NCI-H526 treated with DMSO at 0.1 percent for 48 hours (cell line): ENCODE measurements around the gene CNTN5.

Source experiments
- DNase-seq: peaks from one replicate; lab custom pipeline; 2025; lab: John Stamatoyannopoulos, UW

Gene CNTN5

DNA sequence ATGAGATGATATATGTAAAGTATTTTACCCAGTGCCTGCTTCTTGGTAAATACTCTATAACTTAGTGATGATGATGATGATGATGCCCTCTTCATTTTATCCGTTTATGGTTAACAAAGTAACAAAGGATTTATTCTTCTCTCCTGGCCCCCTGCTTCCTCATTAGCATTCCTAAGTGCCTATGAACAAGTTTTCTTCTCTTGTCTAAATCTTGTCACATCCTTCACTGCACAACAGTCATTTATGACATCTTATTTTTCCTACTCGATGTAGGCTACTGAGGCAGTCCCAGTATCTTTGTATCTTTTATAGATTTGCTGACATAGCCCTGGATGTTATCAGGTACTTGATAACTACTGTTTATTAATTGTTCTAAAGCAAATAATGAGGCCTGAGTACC is 911.9 kb downstream of the CNTN5 start:
- DNase-seq: no peak

DNA sequence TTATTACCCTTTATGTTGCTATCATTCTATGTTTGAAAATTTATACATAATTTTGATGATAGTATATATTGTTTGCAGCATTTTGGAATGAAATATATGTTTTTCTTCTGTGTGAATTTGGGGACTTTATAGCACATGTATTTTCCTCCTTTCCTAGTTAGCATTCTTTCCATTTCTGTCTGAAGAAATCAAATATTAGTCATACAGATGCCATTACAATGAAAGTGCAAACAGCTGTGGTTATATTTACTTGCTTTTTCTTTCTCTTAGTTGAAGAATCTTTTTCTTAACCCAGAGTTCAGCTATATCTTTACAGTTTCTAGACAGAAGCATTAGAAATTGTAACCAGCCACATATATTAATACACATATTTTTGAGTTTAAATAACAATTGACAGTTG is 913.3 kb downstream of the CNTN5 start:
- DNase-seq: no peak

DNA sequence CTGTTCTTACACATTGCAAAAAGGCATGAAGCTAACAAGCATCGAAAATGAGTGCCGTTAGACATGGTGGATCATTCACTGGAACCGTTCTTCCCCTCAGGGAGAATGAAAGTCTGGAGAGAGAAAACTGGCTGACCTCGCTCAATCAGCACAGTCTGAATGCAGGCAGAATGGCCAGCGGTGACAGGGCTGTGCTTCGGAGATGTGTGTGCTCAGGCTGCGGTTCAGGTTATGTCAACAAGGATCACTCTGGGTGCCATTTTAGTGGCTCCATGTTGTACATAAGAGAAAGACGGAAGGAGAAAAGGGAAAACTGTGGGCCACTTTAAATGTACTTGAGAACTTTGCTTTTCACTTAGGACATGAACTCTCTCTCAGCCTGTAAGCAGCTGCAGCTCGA is 916.6 kb downstream of the CNTN5 start:
- DNase-seq: no peak

DNA sequence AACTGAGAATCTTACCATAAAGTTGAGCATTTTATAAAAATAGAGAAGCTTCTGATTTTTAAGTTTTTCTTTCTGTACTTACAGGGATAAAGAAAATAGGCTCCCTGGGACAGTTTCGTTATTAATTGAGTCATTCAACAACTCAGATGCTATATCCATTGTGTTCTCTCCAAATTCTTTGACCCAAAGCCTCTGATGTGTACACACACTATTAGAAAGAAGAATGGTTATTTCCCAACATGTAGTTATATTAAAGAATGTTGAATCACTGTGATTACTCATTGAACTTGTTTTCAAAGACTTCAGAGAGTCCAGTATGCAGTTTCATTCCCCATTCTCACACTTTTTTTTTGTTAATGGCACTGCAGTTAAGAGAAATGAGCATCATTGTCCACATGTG is 932.1 kb downstream of the CNTN5 start:
- no peak for DNase-seq

DNA sequence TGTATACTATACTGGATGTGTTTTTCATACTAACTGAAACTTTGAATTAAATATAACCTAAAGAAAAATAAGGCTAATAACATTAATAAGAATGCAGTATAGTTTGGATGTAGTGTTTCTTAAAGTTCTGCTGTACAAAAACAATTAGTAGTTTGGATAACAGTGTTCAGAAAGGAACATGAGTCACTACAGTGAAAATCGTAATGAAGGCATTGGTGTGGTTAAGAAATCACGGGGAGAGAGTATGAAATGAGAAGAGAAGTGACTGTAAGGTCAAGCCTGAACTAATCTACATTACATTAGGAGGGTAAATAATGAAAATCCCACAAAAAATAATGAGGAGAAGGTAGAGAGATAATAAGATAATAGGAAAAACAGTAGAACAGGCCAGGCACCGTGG is 939.8 kb downstream of the CNTN5 start:
- no peak for DNase-seq

DNA sequence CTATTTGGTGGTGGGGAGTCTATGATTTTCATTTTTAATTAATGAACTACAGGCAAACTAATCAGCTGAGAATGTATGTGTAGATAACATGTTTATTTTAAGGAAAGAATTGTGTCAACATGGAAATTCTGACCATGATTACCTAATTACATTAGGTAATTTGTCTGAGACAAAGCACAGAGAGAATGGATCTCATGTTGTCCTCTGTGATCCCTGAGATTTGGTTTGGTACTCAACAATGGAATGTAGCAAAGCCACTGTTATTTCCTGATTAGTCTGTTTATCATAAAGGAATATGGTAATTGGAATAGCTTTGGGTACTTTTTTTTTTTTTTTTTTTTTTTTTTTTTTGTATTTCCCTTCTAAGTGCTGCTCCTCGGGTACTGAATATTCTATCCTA is 947.6 kb downstream of the CNTN5 start:
- DNase-seq: no peak

DNA sequence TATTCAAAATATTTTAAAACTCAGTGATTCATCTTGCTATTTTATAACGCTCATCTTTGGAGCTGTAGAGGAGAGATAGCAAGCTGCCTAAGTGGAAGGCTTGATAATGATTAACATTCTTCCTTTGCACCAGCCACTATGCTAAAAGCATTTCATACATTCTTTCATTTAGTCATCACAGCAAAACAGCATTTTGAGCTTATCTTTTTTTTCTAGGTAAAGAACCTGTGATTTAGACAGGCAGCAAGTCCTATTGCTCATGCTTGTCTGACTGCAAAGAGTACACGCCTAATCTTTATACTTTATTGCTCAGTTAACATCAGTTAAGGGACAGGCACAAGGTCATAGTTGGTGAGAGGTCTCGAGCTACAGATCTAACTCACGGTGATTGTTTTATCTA is 953.2 kb downstream of the CNTN5 start:
- DNase-seq: no peak

DNA sequence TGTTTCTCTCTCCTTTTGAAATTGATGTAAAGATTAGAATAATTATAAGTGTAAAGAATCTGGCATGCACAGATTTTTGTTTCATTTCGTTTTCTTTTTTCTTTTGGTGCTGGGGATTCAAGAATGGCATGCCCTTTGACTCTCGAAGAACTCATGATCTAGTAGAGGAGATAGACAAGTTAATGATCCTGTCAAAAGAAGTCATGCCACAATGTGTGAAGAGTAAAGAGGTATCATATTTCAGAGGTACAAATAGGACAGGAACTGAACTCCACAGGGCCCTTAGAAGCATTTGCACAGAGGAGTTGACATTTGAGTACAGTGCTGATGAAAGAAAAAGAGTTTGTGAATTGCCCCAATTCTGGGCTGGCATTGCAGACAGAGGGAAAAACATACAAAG is 958.3 kb downstream of the CNTN5 start:
- DNase-seq: no peak

DNA sequence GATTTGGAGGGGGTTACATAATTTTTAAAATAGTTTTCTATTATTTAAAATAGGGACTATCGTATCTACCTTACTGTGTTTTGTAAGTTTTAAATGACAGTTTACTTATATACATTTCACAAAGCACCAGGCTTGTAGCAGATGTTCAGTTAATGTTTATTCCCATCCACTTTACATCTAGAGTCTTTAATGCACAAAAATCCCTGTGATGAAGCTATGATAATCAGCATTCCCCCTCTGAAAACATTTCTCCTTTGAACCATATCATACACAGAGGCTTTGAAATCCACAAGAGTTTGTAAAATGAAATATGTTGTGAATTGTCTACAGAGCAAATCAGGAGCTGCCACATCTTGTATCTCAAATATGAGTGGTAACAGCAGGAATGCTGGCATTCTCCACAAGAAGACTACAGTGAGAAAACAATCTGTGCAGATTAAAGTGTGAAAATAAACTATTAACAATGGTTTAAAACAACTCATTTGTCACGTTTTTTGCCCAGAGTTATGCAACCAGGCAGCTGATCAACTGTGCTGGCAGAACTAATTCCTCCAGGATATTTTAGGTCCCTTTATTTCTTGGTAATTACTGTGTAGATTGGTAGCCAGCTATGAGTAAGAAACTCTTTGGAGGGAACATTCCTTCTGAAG is 967.2 kb downstream of the CNTN5 start:
- DNase-seq: no peak

DNA sequence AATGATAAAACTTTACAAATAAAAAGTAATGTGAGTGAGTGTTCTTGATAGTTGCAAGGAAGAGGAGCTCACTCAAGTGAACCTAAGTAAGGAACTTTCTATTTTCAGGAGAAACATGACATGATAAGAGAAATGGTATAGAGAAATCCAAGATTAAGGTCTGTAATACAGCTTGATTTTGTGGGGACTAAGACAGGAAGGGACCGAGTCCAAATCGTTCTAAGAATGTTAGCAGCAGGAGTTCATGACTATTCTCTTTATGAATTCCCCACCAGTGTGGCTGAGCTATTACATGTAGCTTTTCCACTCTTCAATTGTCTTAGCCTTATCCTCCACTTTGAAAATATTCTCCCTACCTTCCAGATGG is 967.7 kb downstream of the CNTN5 start:
- no peak for DNase-seq

DNA sequence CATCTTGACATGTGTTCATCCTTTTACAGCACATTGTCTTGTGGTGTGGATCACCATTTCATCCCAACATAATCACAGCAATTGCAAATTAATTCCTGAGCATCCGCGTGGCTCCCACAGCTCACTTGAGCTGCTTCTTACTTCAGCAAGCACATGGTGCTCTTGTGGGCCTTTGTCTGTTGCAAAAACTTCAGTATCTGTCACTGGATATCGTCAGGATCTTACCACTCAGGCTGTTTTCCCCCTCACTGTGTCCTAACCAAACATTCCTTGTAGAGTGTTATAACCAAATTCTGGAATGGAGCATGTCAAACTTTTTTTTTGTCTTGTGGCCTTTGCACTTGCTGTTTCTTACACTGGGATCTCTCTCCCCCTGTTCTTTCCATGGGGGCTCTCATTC is 983.2 kb downstream of the CNTN5 start:
- no peak for DNase-seq

DNA sequence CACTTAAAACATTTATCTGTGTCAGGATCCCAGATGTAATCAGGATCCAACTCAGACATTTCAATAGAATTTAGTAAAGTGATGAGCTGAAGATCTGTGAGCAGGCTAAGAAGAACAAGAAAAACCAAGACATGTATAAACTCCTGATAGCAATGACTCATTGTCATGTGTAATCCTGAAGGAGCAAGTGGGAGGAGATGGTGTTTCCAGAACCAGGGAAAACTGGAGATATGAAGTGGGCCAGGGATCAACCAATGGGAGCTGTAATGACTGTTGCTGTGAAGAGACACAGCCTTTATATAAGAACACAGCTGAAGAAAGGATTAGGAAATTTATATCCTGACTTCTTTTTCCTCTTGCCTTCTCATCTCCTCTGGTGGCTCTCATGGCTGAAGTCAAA is 983.8 kb downstream of the CNTN5 start:
- no peak for DNase-seq

DNA sequence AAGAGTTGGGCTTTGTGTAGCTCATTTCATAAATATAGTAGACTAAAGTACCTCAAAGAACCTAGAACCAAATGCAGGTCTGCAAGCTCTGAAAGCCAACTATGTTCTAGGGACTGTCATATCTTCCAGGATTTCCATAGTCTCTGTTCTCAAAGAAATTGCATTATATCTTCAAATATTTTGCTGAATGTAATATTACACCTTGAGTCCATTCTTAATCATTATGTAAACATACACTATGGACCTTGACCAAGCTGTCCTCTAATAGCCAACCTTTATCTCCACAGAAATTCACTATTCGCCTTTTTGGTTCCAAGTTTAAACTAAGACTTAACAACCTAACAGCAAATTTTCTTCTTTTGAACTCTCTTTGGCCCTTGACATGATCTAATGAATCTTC is 987.7 kb downstream of the CNTN5 start:
- no peak for DNase-seq

DNA sequence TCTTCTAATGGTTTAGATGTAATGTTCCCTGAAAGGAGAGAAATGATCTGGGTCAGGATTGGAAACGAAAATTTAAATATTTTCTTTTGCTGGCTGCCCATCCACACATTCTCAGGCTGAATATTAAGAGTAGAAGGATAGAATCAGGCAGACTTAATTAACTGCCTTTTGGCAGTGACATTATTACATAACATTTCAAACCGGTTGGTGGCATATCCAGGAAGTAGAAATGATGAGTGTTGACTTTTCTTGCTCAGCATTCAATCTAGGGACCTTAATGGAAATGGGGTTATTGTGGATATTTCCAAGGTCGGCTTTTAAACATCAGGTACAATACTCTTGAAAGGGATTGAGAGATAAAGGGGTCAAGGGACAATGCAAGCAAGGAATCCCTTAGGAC is 989.0 kb downstream of the CNTN5 start:
- no peak for DNase-seq

DNA sequence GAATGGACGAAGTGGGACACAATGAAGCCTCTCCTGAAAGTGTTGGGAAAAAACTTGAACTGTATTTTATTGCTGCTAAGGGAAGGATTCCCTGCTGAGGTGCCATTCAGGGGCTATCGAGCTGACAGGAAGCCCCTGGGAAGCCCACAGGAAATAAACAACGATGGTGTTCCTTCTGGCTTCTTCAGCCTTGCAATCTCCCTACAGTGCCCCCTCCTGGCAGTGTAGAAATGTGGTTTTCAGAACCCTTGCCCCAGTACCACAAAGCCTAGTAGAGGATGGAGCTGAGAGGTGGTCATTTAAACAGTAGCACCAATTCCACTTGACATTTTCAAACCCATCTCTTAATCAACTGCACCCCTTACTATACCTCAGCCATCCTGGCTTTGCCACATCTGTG is 989.6 kb downstream of the CNTN5 start:
- DNase-seq: no peak

DNA sequence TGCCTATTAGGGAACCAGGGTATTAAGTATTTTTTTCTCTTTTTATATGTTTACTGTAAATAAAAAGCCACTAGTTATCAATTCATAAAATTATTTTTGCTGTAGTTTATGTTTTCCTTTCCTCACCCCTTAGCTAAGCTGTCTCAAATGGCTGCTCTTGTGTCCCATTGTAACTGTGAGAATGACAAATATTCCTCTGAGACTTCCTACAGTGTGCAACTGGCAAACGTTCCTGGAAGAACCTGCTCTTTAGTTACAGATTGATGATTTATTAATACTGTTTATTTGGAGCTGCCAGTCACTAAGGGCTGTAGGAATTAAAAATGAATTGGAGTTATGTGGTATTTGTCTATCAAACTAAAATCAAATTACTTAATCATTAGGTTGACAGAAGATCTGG is 990.9 kb downstream of the CNTN5 start:
- no peak for DNase-seq

DNA sequence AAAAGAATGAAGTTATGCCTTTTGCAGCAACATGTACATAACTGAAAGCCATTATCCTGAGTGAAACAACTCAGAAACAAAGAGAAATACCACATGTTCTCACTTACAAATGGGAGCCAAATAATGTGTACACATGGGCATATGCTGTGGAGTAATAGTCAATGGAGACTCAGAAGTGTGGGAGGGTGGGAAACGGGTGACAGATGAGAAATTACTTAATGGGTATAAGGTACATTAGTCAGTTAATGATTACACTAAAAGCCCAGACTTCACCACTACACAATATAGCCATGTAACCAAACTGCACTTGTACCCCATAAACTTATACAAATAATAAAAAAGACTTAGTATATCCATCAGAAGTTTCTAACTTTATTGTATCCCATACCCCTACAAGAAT is 992.3 kb downstream of the CNTN5 start:
- DNase-seq: no peak

DNA sequence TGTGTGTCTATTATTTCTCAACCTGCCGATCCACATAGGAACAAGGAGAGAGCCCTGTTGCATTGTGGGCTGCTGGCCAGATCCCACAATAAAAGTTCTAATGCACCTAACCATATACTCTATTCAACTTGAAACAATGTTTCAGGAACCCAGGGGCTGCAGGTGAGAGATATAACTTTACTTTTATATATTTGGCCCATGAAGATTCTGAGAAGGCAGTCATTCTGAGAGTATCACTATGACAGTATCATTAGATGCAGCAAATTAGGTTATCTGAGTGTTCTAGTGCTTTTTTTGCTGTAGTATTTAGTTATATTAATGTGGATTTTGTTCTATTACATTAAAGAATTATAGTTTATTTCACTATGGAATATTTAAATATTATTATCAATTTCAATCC is 1011.2 kb downstream of the CNTN5 start:
- no peak for DNase-seq

DNA sequence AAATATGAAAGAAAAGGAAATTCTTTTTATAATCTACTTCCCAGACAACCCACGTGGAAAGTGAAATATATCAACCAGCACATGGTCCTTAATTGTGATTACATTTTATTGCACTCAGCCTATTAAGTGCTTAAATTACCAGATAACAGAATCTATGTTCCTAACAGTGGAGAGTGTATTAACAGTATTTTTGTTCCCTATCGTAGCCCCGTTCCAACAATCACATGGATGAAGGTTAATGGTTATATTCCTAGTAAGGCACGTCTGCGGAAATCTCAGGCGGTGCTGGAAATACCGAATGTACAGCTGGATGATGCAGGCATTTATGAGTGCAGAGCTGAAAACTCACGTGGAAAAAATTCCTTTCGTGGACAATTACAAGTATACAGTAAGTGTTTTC is 1040.3 kb downstream of the CNTN5 start:
- DNase-seq: no peak

DNA sequence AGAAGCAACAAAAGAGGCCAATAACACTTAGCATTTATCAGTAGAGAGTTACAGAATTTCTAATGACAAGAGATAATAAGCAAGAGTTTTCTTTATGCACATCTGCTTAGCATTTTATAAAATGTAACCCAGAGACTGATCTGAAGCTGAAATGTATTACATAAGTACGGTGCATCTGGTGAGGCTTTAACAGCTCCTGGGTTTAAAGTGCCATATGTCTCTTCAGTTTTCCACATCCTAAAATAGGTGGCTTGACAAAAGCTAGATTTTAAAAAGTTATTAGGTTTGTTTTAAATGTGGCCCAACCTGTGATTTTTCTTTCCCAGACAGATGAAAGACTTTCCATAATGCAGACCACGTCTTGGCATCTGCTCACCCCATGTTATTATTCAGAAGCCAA is 1045.7 kb downstream of the CNTN5 start:
- no peak for DNase-seq

DNA sequence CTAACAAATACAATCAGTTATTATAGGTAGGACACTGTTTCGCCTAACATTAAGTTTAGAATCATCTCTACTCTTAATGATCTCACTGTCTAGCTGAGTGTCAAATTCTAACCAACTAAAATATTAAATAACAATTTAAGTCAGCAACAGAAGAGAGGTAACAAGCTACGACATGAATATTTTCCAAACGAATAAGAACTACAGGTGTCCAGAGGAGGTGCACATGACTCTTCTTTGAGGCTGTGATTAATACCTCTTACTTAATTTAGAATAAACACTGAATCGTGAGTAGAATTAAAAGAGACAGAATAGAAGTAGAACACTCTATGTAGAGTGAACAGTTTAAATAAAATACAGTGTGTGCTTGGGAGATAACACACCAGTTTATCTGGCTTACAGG is 1047.4 kb downstream of the CNTN5 start:
- no peak for DNase-seq

DNA sequence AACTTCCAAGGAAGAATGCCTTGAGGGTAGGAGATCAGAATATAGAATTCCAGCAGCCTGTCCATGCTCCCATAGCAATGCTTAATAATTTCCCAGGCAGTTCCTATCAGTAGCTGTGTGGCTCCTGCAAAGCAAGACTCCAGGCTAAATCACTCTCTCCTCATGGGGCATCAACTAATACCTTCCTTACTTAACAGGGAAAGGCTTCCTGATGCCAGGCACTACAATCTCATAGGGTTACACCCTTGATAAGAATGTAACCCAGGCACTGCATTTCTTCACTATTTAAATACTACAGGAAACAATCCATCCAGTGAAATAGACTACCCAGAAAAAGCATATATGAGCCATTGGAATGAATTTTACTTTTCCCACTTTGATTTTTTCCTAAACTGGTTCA is 1051.4 kb downstream of the CNTN5 start:
- no peak for DNase-seq

DNA sequence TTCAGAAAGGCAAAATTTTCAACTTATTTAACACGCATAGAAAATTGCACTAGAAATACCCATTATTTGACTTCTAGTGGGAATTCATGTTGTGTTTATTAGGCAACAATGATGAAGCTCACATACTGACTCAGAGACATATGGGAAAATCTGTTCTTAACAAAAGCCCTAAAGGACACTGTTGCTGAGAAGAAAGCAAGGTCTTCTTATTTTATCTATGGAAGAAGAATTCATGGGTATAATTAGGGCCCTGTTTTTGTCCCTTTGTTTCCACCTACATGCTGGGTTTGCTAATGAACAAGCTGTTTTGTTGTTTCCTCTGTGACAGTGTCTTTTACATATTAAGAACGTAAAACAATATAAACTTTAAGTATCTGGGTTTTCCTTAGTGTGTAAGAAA is 1059.6 kb downstream of the CNTN5 start:
- no peak for DNase-seq

DNA sequence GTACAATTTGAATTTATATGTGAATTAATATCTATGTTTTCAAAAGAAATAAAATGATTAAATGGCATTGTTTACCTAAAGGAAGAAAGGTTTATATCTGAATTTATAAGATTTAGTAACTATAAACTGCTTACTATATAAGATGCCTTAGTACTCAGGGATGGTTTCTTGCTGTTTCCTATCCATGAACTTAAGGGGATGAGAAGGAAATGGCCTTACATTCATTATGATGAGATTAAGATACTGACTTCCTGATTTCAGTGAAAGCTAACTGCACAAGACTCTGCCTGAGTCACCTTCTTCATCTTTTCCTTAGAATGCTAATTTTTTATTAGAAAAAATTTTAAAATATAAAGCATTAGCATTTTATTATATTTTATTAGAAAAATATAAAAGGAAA is 1060.1 kb downstream of the CNTN5 start:
- no peak for DNase-seq

DNA sequence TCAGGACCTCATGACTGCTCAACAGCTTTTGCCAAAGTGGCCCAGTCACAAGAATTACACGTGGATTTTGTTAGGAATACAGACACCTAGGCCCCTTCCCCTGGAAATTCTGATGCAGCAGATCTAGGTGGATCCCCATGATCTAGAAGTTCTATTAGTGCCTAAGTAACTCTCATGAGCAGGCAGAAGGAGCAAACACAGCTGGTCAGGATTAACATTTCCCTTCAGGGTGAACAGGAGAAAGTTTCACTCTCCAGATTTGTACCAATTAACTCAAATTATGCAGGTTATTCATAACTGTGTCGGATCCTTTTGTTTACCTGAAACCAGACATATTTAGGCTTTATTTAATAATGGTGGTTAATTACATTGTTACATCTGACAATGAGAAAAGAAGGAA is 1072.9 kb downstream of the CNTN5 start:
- DNase-seq: no peak
